Inferior parietal cortex (tissue), 1 donor: ENCODE data around the gene MKRN2.
"Not testable (repeated sequence)": the region's sequence is repeated elsewhere in the genome, so short reads cannot be mapped to it uniquely, and the experiment has no call there.

Experiments
- DNase-seq: peaks from one replicate; pipeline ENCODE4 v3.0.0-alpha.2; 2016; ENCODE audit errors: extremely low spot score

MKRN2 gene

DNA sequence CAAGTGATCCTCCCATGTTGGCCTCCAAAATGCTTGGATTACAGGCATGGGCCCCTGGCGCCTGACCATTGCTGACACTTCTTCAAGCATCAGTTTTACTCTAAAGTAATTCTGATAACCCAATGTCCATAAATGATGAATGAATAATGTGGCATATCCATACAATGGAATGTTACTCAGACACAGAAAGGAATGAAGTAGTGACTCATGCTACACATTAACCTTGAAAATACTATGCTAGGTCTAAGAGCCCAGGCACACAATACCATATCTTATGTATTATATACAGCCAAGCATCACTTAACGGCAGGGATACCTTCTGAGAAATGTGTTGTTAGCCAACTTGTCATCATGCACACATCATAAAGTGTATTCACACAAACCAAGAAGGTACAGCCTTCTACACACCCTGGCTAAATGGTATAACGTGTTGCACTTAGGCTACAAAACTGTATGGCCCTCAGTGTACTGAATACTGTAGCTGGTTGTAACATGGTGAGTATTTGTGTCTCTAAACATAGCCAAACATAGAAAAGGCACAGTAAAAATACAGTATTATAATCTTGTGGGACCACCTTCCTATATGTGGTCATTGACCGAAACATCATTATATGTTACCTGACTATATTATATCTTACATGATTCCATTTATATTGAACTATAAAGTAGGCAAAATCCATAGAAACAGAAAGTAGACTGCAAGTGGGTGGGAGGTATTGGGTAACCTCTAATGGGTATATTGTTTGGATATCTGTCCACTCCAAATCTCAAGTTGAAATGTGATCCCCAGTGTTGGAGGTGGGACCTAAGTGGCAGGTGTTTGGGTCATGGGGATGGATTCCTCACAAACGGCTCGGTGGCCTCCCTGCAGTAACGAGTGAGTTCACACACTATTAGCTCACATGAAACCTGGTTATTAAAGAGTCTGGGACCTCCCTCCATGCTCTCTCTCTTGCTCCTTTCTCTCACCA lies 31.4 kb downstream of the MKRN2 start:
- DNase-seq, result no peak

DNA sequence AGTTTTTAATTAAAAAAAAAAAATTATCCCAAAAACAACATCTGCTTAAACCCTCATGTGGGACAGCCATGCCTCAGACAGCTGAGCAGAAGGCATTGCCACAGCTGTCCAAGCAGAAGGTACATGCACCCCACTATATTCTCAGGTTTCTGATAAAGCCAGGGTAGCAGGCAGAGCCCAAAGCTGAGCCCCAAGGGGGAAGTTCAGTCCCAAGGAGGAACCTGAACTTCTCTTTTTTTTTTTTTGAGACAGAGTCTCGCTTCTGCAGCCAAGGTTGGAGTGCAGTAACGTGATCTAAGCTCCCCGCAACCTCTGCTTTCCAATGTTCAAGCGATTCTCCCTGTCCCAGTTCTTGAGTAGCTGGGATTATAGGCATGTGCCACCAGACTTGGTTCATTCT lies 33.2 kb downstream of the MKRN2 start:
- no peak for DNase-seq

DNA sequence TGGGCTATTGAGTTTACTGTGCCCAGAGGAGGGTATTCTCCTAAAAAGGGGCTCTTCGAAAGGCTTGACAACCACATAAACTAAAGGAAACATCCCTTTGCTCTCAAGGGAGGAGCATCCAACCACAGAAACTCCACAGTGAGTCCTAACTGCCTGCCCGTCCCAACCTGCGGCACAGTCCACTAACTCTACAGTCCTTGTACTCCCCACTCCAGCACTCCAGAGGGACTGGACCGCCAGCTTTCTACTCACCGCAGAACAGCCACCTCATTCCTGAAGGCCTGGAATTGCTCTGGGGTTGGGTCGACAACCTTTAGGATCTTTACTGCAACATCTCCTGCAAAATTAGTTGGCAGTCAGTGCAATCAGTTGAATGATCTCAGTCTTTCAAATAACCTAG lies 34.6 kb downstream of the MKRN2 start:
- no peak for DNase-seq

DNA sequence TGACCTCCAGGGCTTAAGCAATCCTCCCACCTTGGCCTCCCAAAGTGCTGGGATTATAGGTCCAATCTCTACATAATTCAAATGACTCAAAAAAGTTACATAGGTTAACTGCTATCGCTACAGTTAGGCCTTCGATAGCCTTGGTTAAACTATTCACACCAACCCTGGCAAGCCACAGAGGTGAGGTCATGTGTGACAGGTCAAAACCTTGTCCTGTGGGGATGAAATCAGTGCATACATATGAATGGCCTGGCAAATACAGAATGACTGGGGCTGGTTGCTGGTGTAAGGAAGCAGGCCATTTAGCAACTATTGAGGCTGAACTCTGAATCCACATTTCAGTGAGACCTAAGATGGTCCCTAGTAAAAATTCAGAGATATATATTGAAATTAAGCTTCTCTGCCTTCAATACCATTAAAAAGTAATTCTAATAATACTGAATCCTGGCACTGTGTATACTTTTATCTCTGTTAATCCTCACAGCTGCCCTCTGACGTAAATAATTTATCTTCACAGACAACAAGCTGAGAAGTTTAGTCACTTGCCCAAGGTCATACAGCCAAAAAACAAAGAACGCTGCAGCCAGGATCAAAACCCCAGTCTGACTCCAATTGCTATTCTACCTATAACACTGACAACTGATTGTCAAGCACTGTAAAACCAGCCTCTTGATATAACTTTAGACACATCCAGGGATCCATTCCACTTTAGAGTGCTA lies 35.3 kb downstream of the MKRN2 start:
- no peak for DNase-seq

DNA sequence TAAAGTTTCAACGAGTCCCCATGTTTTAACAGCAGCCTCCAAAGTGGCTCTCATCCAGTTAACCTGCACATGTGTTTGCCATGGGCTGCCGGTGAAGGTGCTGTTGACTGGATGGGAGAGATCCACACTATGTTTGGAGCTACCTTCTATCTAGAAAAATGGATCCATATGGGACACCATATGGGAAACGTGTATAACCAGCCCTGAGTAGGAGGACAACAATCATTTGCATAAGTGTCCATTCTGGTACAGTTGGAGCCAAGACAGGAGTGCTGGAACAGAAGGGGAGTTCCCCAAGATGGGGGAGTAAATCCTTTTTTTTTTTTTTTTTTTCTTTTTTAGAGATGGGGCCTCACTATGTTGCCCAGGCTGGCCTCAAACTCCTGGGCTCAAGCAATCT lies 36.6 kb downstream of the MKRN2 start:
- DNase-seq, result peak; percentile 39

DNA sequence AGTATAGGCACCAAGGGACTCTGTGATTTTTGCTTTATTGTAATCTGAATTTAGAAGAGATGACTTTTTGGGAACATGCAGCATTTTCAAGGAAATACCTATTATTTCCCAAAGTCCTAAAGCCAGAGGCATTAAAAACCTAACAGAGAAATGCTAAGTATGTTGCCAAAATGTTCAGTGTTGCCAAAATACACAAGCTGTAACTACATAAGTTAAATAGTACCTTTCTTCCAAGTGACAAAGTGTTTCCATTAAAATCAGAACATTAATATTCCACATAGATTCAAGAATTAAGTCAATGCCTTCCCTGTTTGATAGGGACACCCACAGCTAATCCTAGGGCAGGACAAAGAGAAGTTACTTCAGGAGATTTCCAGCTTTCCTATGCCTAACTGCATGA lies 42.0 kb downstream of the MKRN2 start:
- no peak for DNase-seq

DNA sequence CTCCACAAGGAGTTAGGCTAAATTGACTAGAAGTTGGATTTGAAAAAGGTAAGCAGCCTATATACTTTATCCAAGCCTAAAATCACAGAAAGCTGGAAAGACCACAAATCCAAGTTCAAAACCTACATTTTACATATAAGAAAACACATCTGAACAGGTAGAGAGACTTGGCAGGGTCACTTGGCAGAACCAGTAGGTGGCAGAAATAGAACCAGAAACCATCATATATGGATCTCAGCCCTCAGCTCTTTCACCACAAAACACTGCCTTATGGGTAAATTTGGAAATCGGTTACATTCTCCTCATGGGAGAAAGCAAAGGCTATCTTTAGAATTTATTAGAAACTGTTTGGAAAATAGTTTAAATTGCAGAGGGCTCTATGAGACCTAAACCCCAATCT lies 44.2 kb downstream of the MKRN2 start:
- DNase-seq, result no peak

DNA sequence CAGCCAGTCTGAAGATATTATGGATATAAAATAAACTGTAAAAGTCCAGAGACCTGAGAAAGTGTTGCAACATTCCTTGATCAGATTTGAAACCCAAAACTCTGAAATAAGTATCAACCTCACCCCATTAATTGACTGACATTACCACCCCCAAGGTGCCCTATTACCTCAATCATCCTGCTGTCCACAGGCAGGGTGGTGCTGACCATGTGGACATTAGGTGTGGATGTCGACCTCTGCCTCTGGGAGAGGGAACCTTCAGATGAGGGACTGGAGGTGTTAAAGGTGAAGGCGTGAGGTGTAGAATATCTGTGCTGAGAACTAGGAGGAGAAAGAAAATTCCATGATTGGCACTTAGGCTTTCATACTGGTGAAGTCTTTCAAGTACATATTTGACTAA lies 47.1 kb downstream of the MKRN2 start:
- DNase-seq, result no peak

DNA sequence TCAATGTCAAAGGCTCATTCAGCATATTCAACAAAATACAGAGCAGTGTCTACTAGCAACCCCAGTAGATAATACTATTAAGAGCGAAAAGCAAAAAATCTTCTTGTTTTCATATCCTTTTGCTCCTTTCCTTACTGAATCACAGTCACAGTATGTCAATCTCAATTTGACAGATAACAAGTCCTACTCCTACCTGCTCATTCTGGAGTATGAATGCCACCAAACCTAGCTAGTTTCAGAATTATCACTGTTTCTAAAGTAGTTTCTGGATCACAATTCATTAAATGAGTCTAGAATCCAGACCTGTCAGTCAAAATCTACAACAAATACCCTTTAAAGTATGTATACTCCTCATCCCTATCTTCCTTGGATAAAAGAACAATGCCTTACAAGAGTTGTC lies 51.5 kb downstream of the MKRN2 start:
- no peak for DNase-seq

DNA sequence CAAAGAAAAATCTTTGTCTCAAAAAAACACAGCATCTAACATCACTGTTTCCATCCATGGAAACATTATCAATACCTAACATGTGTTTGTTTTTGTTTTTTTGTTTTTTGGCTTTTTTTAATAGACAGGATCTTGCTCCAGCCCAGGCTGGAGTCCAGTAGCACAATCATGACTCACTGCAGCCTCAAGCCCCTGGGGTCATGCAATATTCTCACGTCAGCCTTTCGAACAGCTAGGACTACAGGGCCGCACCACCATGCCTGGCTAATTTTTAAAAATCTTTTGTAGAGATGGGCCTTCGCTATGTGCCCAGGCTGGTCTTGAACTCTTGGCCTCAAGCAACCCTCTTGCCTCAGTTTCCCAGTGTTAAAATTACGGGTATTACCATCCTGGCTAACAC lies 54.2 kb downstream of the MKRN2 start:
- DNase-seq, result no peak

DNA sequence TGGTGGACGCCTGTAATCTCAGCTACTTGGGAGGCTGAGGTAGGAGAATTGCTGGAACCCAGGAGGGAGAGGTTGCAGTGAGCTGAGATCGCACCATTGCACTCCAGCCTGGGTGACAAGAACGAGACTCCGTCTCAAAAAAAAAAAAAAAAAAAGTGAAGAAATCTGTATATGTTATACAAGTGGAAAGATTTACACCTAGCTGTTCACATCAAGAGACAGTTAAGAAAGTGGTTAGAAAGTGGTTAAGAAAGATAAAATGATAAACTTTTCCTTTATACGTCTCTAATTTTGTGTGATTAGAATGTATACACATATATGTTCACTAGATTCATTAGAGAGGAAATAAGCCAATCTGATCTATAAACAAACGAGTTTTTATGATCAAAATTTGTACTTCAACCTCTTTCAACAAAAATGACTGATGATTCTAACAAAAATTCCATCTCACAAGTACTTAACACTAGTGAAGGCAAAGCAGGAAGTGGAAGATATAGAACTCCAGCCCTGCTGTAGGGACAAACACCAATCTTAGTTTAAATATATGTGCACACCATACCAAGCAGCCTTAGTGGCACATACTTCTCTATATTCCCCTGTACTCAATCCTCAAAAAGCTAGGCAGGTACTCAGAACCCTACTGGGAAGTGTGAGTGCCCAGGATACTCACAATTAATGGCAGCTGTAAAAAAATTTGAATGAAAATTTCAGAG lies 55.8 kb downstream of the MKRN2 start:
- no peak for DNase-seq

DNA sequence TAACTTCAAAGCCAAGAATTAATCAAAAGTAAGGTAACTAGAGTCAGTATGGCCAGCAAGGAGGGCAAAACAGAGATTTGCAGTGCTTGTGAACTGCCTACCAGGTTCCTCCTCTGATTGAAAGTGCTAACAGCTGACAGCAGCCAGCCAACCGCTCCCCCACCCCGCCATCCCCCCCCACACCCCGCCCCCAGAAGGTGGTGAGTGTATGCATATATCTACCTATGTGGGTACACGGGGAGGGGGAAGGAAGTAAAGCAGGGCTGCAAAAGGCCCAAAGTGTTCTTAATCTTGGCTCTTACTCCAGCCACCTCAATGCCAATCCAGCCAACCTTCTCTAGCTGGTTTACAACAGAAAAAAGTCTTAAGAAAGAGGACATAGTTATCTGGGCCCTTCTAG lies 56.4 kb downstream of the MKRN2 start:
- DNase-seq, result no peak

DNA sequence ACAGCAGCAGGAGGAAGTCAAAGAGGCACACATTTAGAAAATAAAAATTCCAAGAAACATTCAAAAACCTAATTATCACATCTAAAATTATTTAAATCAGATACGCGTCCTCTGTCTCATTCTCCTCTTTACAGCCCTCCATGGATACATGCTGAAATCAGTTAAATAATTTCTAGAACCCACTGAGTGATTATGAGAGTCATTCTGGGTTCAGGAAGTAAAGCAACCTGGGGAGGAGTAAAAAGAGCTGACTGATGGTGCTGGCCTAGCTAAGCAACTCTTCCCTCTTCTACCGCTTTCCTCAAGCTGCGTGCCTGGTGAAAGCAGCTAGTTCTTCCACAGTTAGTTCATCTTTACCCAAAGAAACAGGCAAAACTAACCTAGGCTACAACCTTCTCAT lies 58.4 kb downstream of the MKRN2 start:
- DNase-seq, result no peak

DNA sequence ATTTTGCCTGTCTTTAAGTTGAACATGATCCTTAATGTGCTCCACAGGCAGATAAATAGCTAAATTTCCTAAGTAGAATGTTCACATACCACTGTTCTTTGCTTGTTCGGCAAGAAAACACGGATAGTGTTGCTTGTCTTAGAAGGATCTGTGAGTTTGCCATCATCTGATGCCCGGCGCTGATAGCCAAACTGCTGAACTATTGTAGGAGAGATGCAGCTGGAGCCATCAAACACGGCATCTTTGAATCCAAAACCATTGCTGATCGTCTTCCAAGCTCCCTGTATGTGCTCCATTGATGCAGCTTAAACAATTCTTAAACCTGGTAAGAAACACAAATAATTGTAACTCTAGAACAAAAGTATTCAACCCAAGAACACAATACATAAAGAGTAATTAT lies 61.5 kb downstream of the MKRN2 start:
- DNase-seq, result no peak

DNA sequence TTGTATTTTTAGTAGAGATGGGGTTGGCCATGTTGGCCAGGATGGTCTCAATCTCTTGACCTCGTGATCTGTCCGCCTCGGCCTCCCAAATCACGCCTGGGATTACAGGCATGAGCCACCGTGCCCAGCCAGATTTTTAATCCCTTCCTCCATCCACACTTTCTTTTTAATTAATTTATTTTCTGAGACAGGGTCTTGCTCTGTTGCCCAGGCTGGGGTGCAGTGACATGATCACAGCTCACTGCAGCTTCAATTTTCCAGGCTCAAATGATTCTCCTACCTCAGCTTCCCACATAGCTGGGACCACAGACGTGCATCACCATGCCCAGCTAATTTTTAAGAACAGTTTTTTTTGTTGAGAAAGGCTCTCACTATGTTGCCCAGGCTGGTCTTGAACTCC lies 63.4 kb downstream of the MKRN2 start:
- DNase-seq, result no peak

DNA sequence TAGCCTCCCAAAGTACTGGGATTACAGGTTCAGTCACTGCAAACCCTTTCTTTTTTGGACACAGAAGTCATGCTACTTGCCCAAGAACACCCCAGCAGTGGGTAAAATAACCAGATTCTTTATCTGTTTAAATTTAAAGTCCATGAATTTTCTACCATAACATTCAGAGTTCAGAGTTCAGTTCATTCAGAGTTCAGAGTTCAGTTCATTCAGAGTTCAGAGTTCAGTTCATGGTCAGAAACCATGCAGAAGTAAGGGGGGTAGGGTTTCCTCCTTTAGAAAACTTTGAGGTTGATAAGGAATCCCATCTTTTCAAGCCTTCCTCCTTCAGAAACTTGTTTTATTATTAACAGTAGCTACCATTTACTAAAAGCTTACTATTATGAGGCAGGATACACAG lies 63.8 kb downstream of the MKRN2 start:
- no peak for DNase-seq

DNA sequence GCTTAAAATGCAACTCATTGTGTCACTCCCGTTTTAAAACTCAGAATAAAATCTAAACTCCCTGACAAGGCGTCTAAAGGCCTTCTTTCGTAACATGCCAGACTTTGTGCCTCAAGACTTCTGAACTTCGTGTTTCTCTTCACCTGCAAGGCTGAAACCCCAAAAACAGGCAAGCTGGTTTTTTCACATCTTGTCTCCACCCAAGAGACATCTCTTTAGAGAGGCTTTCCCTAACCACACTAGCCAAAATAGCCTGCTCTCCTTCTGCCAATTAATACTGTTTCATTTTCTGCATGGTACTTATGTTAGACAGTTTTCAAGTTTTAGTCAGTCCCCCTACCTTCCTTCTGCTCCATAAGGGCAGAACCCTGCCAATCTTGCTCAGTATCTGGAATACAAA lies 65.4 kb downstream of the MKRN2 start:
- DNase-seq, result no peak

DNA sequence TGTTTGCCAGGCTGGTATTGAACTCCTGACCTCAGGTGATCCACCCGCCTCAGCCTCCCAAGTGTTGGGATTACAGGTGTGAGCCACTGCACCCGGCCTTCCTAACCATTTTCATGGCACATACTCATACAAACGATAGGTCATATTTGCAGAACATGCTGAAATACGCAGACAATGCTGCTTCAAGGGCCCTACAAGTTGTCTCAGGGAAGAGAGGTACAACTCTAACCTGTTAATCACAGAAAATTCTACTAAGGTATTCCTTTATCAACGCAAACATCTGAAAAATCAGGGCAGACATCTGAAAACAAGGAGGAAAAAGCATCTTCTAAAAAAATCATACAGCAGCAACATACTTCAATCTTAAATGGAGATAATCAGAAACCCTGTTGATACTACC lies 67.2 kb downstream of the MKRN2 start:
- no peak for DNase-seq

DNA sequence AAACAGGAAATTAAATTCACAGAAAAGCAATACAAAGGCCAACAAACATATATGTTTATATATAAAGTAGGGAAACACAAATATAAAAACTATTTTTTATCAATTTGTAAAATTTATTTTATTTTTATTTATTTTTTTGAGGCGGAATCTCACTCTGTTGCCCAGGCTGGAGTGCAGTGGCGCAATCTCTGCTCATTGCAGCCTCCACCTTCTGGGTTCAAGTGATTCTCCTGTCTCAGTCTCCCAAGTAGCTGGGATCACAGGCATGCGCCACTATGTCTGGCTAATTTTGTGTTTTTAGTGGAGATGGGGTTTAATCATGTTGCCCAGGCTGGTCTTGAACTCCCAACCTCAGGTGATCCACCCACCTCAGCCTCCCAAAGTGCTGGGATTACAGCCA lies 68.1 kb downstream of the MKRN2 start:
- not testable (repeated sequence) for DNase-seq

DNA sequence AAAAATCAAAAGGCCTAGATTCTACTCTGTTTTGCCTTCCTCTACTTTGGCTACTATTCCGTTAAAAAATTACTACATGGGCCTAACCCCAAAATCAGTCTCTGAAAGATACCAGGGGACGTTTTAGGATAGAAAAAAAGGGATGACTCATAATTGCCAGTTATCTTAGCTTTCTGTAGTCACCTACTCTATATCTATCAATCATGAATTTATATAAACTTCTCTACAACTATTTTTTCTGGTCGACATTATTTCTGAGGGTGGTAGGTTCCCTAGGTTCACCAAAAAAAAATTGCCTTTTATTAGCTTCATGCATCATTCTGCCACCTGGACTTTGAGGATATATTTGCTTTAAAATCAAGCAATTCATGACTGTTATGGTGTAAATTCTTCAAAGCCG lies 70.5 kb downstream of the MKRN2 start:
- DNase-seq, result no peak

DNA sequence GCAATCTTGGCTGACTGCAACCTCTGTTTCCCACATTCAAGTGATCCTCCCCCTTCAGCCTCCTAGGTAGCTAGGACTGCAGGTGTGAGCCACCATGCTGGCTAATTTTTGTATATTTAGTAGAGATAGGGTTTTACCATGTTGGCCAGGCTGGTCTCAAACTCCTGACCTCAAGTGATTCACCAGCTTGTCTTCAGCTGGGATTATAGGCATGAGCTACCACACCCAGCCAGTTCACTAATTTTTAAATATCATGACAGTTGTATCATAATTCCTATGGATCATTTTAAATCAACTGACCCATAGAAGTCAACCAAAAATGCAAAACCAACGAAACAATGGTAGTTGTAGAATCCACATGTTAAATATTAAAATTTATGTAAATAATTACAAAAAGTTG lies 71.9 kb downstream of the MKRN2 start:
- no peak for DNase-seq

DNA sequence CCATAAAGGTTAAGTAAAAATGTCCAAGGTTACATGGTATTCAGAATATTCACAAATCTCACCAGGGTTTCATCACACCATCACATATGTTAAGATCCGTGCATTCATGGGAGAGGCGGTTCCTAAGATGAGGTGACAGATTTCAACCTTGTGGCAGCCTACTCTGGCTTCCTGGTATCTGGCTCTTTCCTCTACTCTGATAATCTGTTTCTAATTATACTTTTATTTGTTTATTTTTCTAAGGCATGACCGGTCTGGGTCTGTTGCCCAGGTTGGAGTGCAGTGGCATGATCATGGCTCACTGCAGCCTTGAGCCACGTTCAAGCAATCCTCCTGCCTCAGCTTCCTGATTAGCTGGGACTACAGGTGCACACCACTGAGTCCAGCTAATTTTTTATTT lies 72.7 kb downstream of the MKRN2 start:
- no peak for DNase-seq

DNA sequence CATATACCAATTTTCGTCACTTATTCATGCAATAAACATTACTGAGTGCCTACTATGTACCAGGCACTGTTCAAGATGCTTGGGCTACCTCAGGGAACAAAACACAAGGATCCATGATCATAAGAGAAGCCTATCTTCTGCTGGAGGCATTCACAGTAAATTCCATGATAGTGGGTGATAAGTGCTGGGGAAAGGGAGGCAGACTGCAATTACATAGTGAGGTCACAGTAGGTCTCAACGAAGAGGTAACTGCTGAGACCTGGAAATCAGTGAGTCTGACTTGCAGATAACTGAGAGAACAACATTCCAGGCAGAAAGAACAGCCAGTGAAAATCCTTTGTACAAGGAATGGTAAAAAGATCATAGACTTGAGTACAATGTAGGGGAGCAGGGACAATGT lies 73.4 kb downstream of the MKRN2 start:
- DNase-seq, result no peak
